22Rv1 (cell line): ENCODE measurements around the gene PRRC2B.

Experiments used
- CTCF ChIP-seq: fragments of 450-650 bp; IDR thresholded peaks from 2 replicates; pipeline ENCODE4 v1.5.1; 2017; ENCODE audit warnings: mild to moderate bottlenecking
- ZFX ChIP-seq: fragments of 450-650 bp; IDR thresholded peaks from 2 replicates; pipeline ENCODE4 v1.6.1; 2017; ENCODE audit warnings: antibody characterized with exemption, borderline replicate concordance

- TF ChIP-seq CTCF (no peak), ZFX (no peak)
Observed at GRCh38 chr9:131482343-131483006, 88.6 kb downstream of the PRRC2B start.
